Stomach smooth muscle (tissue), 2 donors: ENCODE measurements around the gene RAPGEF2.

Experiments
- H3K27ac ChIP-seq: one replicate; pipeline ENCODE4 v1.7.0; 2013; ENCODE audit warnings: mild to moderate bottlenecking, low read length, inconsistent platforms
- H3K27me3 ChIP-seq, 2 donors: one replicate each; pipeline ENCODE4 v1.7.0; 2013; ENCODE audit warnings: low read length in 2 of 2; ENCODE audit not compliant: insufficient read depth in 2 of 2, control insufficient read depth in 1 of 2
- H3K36me3 ChIP-seq, 2 donors: one replicate each; pipeline ENCODE4 v1.7.0; 2013; ENCODE audit warnings: low read length in 2 of 2; ENCODE audit not compliant: control insufficient read depth in 2 of 2, insufficient read depth in 2 of 2
- H3K4me1 ChIP-seq: one replicate; pipeline ENCODE4 v1.7.0; 2013; ENCODE audit warnings: low read length; ENCODE audit not compliant: control insufficient read depth, insufficient read depth
- H3K4me3 ChIP-seq, 2 donors: one replicate each; pipeline ENCODE4 v1.7.0; 2013; ENCODE audit warnings: low read length in 2 of 2
- H3K9ac ChIP-seq, 2 donors: one replicate each; pipeline ENCODE4 v1.7.0; 2013; ENCODE audit warnings: low read length in 2 of 2, mild to moderate bottlenecking in 1 of 2
- H3K9me3 ChIP-seq, 2 donors: one replicate each; pipeline ENCODE4 v1.7.0; 2013; ENCODE audit warnings: low read length in 2 of 2; ENCODE audit not compliant: control insufficient read depth in 2 of 2
- donor health status: healthy.
- donor health status: Pancreatic carcinoma.

Gene RAPGEF2

GRCh38 chr4:159197885-159198269, 95.0 kb downstream of the RAPGEF2 start:
- no peak overlapping the region for H3K4me3 ChIP-seq
- peaks cover 0 to 4% of the 10 kb centered on the region in 2 donors for H3K36me3 ChIP-seq
- H3K4me1 ChIP-seq = no peaks in the 10 kb centered on the region
- no peaks in the 10 kb centered on the region for H3K9me3 ChIP-seq
- no peaks in the 10 kb centered on the region for H3K27me3 ChIP-seq
- no peak overlapping the region for H3K27ac ChIP-seq
- H3K9ac ChIP-seq = no peak overlapping the region

DNA sequence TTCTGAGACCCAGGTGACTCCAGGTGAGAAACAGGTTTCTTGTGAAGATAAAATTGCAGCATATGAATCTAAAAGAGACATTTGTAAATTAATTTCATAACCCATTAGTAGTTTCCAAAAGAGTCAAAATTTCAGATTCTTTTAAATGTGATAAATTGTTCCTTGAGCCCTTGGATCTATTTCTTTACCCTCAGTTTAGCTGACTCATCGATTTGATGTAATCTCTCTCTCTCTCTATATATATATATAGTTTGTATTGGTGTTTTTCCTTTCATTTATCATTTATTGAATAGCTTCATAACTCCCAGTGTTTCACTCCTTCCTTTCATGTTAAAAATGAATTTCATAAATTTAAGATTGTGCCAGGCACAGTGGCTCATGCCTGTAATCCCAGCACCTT, 96.9 kb downstream of the RAPGEF2 start:
- Histone ChIP-seq H3K27ac (no peak overlapping the region), H3K36me3 (no peaks in the 10 kb centered on the region), H3K27me3 (no peaks in the 10 kb centered on the region), H3K9me3 (no peaks in the 10 kb centered on the region), H3K9ac (no peak overlapping the region), H3K4me3 (no peak overlapping the region), H3K4me1 (no peaks in the 10 kb centered on the region)

DNA sequence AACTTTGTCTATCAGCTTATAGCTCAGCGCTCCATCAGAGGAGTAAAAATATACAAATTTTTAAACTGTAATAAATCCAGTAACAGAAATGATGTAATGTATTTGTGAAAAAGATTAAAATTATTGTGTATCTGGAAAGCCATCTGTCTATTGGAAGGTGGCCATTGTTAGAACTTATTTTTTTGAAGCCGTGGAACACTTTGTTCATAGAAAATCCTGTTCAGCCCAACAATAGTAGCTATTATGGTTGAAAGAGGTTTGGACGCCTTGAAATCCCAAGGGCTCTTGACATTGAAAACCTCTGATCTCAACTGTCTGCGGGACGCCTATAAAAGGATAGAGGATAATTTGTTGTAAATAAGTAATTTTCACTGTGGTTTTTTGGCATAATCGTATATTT, 98.3 kb downstream of the RAPGEF2 start:
- no peaks in the 10 kb centered on the region for H3K36me3 ChIP-seq
- H3K4me1 ChIP-seq = no peaks in the 10 kb centered on the region
- H3K27me3 ChIP-seq = no peaks in the 10 kb centered on the region
- H3K9me3 ChIP-seq = no peaks in the 10 kb centered on the region
- no peak overlapping the region for H3K9ac ChIP-seq
- H3K27ac ChIP-seq = no peak overlapping the region
- no peak overlapping the region for H3K4me3 ChIP-seq

DNA sequence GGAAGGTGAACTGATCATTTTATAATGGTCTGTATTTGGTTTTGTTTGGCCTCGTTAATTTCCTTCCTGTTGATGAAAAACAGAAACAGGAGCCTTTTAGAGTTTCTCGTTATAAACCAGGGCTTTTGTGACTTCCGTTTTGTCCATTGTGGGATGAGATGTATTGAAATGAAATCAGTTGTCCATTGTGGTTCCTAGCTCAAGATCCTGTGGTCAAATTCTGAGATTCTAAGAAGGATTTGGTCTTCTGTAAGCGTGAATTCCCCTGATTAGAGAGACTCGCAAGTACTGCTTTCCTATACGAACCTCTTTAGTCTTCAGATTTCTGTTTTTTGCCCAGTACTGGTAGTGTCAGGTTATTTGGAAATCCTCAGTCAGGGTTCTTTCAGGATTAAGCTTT, 101.7 kb downstream of the RAPGEF2 start:
- no peaks in the 10 kb centered on the region for H3K27me3 ChIP-seq
- H3K36me3 ChIP-seq = no peaks in the 10 kb centered on the region
- no peaks in the 10 kb centered on the region for H3K9me3 ChIP-seq
- H3K9ac ChIP-seq = no peak overlapping the region
- H3K4me1 ChIP-seq = no peaks in the 10 kb centered on the region
- H3K27ac ChIP-seq = no peak overlapping the region
- H3K4me3 ChIP-seq = no peak overlapping the region

- no peak overlapping the region for H3K27ac ChIP-seq
- no peak overlapping the region for H3K4me3 ChIP-seq
- H3K36me3 ChIP-seq = no peaks in the 10 kb centered on the region
- no peaks in the 10 kb centered on the region for H3K27me3 ChIP-seq
- H3K9ac ChIP-seq = no peak overlapping the region
- H3K9me3 ChIP-seq = no peaks in the 10 kb centered on the region
- no peaks in the 10 kb centered on the region for H3K4me1 ChIP-seq
These were observed 102.6 kb downstream of the RAPGEF2 start for GRCh38 chr4:159205466-159205865.

- Histone ChIP-seq H3K36me3 (peaks cover 0 to 3% of the 10 kb centered on the region in 2 donors), H3K27me3 (no peaks in the 10 kb centered on the region), H3K4me1 (no peaks in the 10 kb centered on the region), H3K4me3 (no peak overlapping the region), H3K27ac (no peak overlapping the region), H3K9ac (no peak overlapping the region), H3K9me3 (no peaks in the 10 kb centered on the region)
These were observed 103.6 kb downstream of the RAPGEF2 start for GRCh38 chr4:159206427-159206871.

GRCh38 chr4:159209249-159209648, 106.4 kb downstream of the RAPGEF2 start:
- Histone ChIP-seq H3K9me3 (no peaks in the 10 kb centered on the region), H3K27me3 (no peaks in the 10 kb centered on the region), H3K4me1 (no peaks in the 10 kb centered on the region), H3K4me3 (no peak overlapping the region), H3K27ac (no peak overlapping the region), H3K9ac (no peak overlapping the region), H3K36me3 (peaks cover 0 to 3% of the 10 kb centered on the region in 2 donors)

- Histone ChIP-seq H3K27ac (no peak overlapping the region), H3K4me1 (no peaks in the 10 kb centered on the region), H3K9ac (no peak overlapping the region)
These were observed 108.1 kb downstream of the RAPGEF2 start for GRCh38 chr4:159210975-159211374.

DNA sequence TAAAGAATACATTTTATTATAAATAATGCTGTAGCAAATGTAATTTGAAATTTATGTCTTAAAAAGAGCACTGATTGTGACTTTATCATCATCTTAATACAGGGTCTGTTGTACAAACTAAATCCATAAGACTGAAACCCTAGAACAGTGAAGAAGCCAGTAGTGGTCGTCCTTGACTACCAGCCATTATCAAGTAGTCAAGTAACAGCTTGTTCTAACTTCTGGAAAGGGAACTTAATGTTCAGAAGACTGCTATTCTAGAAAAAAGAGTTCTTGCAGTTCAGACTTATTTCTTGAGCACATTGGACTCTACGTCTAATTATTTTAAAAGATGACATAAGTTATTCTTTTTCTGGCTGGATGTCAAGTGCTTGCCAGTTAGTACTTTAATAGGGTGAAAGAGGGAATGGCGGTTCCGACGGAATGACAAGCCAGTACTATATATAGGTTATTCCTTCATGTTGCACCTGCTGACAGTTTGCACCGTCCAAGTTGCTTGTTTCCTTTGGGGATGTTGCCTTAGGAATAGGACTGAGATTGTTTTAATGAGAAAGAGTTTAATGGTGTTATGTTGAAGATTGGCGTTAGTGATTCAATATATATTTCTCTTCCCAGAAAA, 109.9 kb downstream of the RAPGEF2 start:
- no peak overlapping the region for H3K9ac ChIP-seq
- no peak overlapping the region for H3K4me3 ChIP-seq
- H3K4me1 ChIP-seq = no peaks in the 10 kb centered on the region
- H3K36me3 ChIP-seq = peaks cover 0 to 3% of the 10 kb centered on the region in 2 donors
- no peaks in the 10 kb centered on the region for H3K27me3 ChIP-seq
- no peaks in the 10 kb centered on the region for H3K9me3 ChIP-seq
- H3K27ac ChIP-seq = no peak overlapping the region

More at GRCh38 chr4:159210975-159211374, 108.1 kb downstream of the RAPGEF2 start:
- no peaks in the 10 kb centered on the region for H3K27me3 ChIP-seq
- no peak overlapping the region for H3K4me3 ChIP-seq
- H3K9me3 ChIP-seq = no peaks in the 10 kb centered on the region
- peaks cover 0 to 3% of the 10 kb centered on the region in 2 donors for H3K36me3 ChIP-seq

DNA sequence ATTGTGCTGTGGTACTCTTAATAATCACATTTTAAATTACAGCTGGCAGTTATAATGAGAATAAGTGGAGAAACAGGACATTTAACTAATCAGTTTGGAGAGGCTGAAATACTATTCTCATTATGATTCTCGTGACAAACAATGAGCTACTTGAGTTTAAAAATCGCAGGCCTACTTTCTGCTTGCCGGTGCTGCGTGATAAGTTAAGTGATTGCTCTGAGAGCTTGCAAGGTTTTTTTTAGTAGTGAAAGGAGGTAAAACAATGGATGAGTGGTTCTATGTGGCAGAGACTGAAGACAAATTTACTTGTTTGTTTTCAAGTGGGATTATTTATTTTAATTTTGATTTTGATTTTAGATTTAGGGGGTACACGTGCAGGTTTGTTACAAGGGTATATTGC, 114.0 kb downstream of the RAPGEF2 start:
- Histone ChIP-seq H3K9ac (no peak overlapping the region), H3K9me3 (no peaks in the 10 kb centered on the region), H3K4me1 (no peaks in the 10 kb centered on the region), H3K27me3 (no peaks in the 10 kb centered on the region), H3K27ac (no peak overlapping the region), H3K4me3 (no peak overlapping the region), H3K36me3 (no peaks in the 10 kb centered on the region)

DNA sequence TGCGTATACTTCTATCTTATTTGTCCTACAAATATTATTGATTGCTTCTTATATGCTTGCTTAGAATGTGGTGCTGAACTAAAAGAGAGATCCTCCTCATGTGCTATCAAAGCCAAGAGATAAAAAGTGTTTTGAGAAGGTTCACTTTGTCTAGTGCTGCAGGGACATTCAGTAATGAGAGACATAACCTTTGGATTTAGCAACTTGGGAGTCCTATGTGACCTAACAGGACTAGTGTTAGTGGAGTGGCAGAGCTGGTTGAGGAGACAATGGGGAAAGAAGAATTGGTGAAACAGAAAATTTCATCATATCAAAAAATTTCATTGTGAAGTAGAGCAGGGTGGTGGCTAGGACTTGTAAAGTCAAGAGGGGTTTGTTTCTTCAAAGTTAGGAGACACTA, 117.0 kb downstream of the RAPGEF2 start:
- no peak overlapping the region for H3K4me3 ChIP-seq
- no peak overlapping the region for H3K27ac ChIP-seq
- H3K4me1 ChIP-seq = no peaks in the 10 kb centered on the region
- H3K9ac ChIP-seq = no peak overlapping the region
- no peaks in the 10 kb centered on the region for H3K27me3 ChIP-seq
- no peaks in the 10 kb centered on the region for H3K36me3 ChIP-seq
- no peaks in the 10 kb centered on the region for H3K9me3 ChIP-seq
